ENCODE data around the gene ZNF521.

The ZNF521 gene

DNA sequence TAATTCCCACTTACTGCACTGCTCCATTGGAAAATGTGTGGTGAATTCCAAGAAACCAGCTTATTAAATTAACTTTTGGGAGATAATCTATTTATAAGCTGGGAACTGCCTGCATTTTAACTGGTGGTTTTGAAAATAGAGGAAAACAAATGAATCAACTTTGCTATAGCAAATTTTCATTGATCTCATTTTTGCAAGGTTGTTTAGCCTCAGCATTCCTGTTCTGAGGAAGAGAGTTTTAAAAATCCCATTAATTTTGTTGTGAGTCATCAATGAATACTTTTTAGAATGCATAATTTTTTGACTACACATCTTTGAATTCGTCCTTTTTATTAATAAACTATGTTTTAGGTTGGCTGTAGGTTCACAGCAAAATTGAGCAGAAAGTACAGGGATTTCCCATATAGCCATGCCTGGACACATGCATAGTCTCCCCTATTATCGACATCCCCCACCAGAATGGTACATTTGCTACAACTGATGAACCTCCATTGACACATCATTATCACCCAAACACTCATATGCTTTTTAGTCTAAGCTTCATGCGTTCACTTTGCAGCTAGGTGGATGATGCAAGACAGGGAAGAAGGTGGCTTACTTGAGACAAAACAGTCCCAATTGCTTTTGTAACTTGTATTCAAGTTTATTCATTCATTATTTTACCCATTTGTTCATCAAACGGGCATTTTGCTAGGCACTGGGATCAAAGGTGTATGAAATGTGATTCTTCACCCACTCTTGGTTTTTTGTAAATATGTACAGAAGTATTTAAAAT, 106.9 kb downstream of the ZNF521 start:
- no peak for DNase-seq

DNA sequence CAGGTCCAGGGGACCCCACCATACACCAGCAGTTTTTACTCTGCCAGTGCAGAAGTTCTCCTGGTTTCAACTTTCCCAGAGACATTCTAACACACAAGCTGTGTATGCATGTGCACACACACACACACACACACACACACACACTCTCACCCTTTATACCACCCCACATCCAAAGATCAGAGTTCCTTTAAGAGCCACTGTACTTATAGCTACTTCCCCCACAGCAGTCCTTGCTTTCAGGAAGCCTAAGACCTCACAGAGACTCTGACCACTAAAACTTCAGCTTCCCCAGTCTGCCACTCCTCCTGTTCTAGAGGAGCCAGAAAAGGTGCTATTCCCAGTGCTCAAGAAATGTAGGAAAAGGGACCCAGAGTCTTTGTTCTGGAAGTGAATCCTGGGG, 107.8 kb downstream of the ZNF521 start:
- DNase-seq, result no peak

DNA sequence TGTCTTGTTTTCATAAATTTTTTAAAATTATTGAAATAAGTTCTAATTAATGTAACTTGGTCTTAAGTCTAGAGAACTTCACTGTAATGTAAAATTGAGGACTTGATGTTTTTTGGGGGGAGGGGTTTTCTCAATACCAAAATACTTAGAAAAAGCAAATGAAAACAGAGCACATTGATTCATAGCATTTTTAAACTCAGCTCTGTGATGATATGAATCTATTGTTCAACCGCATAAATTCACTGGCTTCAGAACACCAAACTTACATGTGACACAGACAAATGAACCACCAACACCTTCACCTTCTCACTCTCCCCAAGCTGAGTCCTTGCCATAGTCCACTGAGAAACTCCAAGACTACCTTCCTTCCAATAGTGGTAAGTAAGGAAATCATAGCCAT, 108.2 kb downstream of the ZNF521 start:
- DNase-seq, result no peak

DNA sequence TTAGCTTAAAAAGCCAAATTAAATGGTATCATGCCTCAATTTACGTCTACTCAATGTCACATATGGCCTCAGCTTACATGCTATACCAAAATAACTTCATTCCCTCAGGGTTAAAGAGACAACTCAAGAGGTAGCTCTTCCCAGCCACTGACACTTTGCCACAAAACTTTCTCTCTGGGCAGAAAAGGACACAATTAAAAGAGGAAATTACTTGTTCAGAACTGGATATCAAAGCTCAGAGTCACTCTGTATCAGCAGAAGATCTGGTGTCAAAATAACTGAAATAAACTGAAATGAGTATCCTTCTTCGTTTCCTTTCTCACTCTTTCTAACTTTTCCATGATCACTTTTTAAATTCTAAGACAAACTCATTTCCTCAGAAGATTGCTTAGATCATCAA, 108.7 kb downstream of the ZNF521 start:
- no peak for DNase-seq

DNA sequence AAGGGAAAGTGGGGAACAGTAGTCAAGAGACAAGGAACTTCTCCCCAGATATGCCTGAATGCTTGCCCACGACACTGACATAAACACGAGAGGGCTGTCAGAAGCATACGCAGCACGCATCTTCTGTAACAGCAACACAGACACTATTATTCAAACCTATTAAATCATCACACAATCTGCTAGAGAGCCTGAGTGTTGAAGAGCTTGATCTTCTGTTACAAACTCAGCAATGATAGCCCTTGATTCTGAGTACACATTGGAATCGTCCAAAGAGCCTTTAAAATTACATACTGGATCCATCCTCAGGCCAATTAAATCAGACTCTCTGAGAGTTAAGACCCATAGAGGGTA, 111.6 kb downstream of the ZNF521 start:
- no peak for DNase-seq

DNA sequence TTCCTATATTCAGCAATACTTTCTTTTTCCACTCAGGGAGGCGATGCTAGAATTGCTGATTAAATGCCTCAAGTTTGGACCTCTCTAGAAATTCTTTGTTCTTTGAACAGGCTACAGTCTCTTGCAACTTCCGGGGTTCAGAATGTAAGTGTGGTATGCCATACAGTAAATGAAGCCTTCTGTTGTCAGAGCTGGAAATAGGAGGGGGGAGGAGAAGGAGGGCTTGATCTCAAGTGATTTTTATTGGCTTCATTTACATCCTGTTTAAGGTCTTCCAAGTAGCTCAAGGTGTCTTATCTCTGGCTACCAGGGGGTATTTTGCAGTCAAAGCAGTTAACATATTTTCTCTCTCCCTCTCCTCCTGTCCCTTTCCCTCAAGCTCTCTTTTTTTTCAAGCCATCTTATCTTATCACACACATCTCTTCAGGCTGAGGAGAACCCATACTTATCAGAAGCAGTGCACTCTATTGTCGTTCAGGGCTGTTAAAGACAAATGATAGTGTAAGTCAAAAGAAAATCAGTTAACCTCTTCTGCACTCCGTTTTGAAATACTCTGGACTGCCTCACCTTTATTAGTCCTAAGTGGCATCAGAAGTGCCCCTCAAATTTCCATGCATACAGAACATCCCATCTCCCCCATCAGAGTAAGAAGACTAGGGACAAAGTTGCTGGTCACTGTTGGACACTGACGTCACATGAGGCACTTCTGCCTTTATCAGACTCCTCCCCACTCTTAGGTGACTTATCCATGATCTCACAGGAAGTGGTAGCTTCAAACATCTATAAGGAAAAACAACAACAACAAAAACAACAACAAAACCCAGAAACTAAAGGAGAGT, 112.2 kb downstream of the ZNF521 start:
- no peak for DNase-seq

DNA sequence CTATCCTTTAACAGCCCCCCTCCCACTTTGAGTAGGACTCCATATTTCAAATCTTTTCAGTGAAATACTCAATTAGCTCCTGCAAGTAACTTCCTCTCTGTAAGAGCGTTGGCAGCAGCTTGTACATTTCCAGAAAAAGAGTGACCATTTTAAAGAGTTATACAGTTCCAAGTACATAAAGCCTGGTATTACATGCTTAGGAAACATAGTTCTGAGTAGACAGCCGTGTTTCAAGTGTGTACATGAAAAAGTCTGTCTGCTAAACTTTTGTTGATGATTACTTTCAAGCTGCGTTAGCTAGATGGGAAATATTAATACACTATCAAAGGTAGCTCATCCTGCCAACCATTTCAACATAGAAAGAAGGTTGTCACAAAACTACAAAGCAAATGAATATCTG, 112.8 kb downstream of the ZNF521 start:
- no peak for DNase-seq

DNA sequence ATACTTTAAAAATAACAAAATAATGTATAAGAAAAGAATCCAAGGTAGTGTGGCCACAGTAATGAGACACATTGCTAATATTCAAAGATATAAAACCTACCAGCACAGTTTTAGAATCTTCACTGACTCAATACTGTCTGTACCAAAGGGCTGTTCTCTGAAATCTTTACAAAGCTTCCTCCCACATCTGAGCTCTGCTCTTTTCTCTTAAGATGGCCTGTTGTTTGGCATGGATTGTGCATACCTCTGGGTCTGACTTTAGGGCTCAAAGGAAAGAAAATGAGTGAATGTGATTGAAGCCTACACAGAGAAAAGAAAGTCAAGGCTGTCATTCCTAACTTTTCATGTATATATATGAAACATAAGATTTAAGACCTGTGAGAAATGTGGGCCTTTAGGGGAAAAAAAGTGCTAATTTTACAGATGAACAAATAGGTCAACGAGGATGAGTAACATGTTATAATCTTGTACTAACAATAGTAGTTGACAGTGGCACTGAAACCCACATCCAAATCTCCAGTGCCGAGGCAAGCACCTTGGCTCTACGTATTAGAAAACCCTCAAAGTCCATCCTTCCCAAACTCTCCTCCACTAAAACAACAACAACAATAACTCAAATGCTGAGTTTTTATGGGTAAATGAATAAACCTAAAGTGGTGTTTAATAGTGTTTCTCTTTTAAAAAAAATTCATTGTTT, 114.2 kb downstream of the ZNF521 start:
- no peak for DNase-seq

DNA sequence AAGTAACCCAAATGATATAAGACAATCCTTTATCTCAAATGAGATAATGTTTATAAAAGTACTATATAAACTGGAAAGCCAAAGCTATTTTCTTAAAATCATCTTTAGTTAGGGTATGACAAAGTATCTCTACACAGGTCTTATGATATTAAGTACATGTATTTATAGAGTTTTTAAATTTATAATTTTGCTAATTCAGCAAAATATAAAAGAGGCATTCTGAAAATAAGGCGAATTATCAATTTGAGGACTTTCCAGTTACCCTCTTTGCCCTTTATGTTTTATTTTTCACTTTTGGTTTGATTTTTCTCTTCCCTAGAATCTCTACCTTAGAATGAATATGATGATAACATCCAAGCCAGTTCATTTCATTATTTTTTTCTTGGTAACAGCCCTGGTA, 115.2 kb downstream of the ZNF521 start:
- DNase-seq, result no peak

DNA sequence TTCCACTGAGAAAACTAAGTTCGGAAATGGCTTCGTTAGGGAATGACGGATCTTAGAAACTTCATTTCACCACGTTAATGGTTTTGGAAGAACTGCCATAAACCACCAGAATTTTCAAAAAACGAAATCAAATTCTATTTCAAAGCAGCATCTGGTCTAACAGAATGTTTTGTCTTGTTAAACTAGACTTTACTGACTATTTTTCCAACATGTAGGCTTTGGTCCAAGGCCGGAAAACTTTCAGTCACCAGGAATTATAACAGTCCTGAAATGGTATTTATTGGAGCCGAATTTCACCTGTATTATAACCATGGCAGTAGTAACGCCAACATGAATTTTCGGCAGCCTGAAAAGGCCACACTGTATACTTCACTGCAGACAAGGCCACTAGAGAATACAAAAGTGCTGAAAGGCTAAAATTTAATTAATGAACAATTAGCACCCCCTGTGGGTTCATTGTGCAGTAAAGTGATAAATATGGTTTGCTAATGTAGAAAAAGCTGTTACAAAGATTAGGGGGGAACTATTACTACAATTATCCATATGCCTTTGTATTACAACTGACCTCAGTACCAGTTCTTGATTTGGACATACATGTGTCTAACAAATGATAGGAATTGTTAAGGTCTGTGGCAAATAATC, 116.4 kb downstream of the ZNF521 start:
- DNase-seq, result no peak

DNA sequence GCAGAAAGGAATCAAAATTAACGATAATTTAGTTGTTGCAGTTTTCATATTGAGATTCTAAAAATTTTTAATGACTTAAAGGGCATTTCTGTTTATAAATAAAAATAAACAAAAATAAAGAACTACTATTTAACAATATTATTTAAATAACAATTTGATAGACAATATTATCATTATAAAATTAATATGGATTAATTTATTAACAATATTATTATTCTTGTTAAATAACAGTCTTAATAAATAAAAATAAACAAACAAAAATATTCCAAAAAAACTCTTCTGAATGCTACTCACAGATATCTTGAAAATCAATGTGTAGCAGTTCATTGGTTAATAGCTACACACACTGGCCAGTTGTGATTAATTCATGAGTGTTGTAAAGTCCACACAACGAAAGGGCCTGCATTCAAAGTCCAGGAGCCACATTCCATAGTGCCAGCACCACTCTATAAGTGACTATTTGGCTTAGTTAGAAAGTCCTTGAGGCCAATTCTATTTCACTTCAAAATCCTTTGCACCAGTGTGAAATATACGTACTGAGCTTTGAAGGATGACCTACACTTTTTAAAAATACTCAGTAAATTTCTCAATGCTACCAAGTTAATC, 117.1 kb downstream of the ZNF521 start:
- no peak for DNase-seq

DNA sequence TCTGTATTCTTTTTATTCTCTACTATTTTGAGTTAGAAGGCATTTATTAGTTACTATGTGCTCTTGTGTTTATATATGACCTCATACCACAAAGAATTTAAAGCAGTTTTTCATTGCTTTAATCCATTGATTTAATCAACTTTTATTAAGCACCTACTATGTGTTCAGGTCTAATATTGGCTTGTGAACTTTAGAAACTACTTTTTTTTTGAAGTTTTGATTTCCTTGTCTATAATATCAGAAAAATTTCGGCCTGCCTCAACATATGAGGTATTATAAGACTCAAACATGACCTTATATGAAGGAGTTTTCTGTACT, 117.7 kb downstream of the ZNF521 start:
- DNase-seq, result no peak

DNA sequence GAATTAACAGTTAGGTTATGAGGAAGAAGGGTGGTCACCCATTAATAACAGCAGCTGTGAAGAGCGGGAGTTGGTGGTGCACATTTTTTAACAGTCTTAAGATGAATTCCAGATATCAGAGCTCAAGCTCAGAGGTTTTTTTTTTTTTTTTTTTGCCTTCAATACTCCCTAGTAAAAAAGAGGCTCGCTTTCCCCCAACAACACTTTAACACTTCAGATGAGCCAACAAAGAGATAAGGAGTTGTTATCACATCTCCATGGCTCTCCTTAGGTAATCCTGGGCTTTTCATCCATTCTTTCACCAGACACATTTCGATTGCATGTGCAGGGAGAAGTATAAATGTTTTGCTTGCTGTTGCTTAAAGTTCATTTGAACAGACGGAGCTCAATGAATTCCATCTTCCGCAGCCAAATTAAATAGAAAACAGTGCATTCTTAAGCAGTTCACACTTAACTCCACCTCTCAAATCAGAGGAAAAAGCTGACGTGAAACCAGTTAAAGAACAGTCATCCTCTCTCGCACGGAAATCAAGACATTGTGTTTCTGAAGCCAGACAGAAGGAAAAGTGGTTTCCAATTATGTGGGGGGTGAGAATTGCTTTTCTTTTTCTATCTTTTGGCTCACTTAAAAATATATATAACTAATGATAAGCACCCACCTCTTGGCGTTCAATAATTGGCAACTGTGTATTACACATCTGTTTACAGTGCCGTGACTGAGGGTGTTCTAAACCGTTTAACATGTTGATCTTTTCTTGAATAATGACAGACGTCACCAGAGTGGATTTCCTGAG, 118.2 kb downstream of the ZNF521 start:
- no peak for DNase-seq

DNA sequence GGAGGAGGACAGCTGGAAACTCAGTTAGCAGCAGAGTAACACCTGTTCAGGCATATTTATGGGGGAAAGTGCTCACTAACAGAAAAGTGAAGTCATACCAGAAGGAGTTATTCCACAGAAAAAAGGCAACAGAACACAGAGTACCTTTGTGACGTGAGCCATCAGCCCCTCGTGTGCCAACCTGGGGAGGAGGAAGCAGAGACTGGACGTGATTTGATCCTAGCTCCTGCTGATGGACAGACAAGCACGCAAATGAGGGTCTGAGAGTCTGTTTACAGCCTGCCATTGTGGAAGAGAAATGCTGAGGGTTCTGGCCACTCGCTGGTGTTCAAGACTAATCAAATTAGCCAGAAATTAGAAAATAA, 120.7 kb downstream of the ZNF521 start:
- no peak for DNase-seq

DNA sequence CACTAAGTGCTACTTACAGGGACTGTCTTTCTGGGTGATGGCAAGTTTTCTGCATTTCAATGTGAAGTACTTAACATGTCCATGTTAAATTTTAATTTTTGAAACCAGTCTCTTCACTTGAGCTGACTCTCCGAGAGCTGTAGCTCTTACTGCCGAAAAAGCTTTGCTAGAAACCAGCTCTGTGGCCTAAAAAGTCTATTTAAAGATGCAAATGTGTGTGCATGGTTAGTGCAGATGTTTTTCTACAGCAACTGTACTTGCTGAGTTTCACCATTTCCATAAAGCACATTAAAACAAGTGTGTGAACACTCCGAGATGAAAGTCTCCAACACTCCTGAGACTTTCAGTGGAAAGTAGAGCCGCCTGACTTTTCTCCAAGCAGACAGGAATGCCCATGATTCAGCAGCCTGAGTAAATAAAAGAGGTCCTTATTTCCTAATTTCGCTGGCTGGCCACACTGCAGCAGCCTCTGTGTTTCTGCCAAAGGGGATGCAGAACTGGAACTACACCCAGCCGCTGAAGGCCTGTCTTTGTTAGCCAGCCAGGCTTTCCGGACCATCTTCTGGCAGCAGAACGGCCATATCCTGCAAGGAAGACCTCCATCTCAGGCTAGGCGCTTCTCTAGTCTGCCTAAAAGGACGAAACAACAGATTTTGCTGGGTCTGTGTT, 121.2 kb downstream of the ZNF521 start:
- DNase-seq, result no peak

DNA sequence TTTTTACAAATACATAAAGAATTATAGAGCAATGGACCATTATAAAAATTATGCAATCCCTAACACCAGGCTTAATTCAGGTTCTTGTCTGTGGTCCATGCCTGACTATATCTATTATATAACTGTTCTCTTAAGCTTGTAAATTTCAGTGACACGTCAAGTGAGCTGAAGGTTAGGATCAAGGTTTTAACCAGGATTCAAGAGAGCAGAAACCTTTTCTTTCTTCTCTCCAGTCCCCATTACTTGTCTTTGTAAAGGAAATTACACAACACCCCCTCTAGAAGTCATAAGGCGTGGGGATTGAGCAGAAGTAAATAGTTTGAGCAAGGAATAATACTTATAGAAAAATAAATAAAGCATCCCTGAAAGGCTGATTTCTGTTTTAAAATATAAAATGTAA, 122.0 kb downstream of the ZNF521 start:
- no peak for DNase-seq

DNA sequence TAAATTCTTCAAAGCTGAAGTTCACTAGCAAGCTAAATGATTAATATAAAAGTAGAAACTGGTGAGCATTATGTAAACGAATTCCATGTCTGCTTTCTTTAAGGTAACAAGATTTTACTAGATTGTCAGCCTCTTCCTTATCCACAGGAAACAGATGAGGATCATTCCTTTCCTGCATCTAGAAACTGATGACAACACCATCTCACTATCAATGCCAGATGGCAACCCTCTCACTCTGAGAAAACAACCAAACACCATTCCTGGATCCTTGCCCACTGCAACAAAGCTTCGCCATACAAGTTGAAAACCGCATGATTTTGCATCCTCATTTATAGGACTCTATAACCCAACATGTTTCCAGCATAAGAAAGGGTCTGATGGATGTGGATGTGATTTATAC, 122.9 kb downstream of the ZNF521 start:
- no peak for DNase-seq

DNA sequence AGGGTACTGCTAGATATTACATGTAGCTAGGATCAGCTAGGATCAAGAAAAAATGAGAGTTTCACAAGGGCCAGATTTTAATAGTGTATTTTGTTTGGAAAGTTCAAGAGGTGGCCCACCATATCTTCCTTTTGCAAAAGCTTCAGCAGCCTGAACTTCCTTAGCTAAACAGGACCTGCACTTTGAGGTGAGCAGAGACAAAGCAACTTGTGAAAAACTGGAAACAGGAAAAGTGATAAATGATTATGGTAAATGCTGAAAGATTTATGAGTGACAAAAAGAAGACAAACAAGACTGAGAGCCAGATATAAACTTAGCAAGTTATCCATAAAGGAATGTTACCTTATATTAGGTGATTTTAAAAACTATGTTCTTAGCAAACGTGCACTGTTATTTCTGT, 123.6 kb downstream of the ZNF521 start:
- DNase-seq, result no peak

DNA sequence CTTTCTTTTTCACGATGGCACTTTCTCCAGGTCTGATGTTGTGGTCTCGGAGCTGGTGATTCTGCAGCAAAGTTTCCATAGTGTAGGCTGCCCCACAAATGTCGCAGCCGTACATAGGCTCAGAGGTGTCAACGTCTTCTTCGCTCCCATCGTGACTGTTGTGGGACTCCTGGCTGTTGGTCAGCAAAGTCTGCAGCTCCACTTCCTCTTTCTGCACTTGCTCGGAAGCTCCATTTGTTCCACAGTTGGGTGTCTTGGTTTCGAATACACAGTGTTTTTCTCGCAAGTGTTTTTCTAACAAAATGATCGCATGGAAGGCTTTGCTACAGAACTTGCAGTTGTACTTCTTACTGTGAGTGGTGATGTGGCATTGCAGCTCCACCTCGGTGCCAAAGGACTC, 126.8 kb downstream of the ZNF521 start:
- no peak for DNase-seq

DNA sequence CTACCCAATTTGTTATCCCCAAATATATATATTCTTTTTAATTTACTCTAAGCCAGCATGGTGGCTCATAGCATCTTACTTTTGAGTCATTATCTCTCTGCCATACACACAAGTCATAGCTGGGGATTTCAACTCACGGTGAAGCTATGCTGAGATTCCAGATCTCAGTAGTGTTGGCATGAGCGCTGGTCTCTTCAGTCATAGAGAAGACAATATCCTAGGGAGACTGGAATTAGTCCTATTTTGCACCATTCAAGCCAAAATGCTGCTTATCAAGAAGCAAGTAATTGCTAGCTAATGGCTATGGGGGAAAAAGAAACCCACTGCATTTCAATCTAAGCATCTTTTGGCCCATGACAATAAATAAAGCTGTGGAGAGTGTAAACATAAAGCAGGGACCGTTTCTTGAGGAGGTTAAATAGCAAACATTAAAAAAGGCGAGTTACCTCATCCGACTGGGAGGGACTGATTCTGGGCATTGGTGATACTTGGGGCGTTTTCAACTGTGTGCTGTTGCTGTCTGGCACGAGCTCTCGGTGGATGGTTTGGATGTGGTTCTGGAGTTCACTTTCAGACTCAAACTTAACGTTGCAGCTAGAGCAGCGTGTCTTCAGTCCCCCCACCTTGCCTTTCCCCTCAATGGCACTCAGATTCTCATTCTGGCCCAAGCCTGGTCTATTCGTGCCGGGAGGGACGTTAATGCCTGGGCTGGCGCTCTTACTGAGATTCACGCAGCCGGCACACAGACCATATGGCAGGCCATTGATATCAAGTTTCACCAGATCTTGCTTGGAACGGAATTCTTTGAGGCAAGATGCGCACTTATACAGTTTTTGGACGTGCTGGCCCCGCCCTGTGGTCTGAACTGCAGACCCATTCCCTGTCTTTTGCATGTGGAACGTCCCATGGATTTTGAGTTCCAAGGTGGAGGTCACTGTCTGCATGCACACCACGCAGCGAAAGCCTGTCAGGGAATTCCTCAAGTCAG, 127.8 kb downstream of the ZNF521 start:
- DNase-seq, result no peak

DNA sequence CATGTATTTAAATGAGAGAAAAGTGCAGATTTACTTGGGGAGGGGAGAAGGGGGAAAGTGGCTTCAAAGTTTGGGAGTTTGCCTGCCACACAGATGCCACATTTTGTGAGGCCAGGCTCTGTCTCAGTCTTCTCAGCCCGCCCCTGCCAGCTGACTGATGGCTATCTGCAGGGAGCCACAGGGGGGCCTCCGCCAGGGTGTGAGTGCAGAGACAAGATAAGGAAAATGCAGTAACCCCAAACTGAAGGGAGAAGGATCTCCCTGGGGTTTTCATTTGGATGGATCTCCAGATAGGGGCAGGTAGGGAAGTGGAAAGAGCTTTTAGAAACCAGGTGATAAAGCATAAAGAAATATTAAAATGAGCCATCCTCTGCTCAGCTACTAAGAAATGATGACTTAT, 128.8 kb downstream of the ZNF521 start:
- DNase-seq, result no peak

Measured in CD4-positive, alpha-beta T cell treated with Interleukin-17A for 4 hours (primary cell).